Calu3 (cell line): ENCODE measurements around the gene PLEKHA6. TPM values are rescaled to one million over a fixed set of nuclear protein-coding genes. Genes with fewer than 3 reads are reported as not detected.

Experiments
- BruUV-seq: library from RNA; stranded (reverse); fragments of 400-500 nt; replicated peaks from 2 replicates; lab custom pipeline; 2021; lab: Mats Ljungman, UMichigan
- CTCF ChIA-PET: fragments of 300-600 bp; sonication (Branson Sonifier 250); formaldehyde crosslinking; loops from one replicate; lab custom pipeline; 2022; ENCODE audit warnings: antibody characterized with exemption; lab: Charles Lee
- DNase-seq: peaks from one replicate; pipeline ENCODE4 v3.0.0; 2022
- H3K27ac Mint-ChIP-seq: one replicate; pipeline ENCODE4 v1.8.0; 2022; ENCODE audit warnings: mixed read lengths; ENCODE audit not compliant: unreplicated experiment
- H3K27me3 Mint-ChIP-seq: one replicate; pipeline ENCODE4 v1.8.0; 2022; ENCODE audit warnings: mixed read lengths; ENCODE audit not compliant: unreplicated experiment
- H3K36me3 Mint-ChIP-seq: one replicate; pipeline ENCODE4 v1.8.0; 2022; ENCODE audit warnings: mild to moderate bottlenecking, moderate library complexity, mixed read lengths; ENCODE audit not compliant: insufficient read depth, unreplicated experiment
- H3K4me1 Mint-ChIP-seq: one replicate; pipeline ENCODE4 v1.8.0; 2022; ENCODE audit warnings: mild to moderate bottlenecking, low read depth, mixed read lengths; ENCODE audit not compliant: unreplicated experiment
- H3K4me3 Mint-ChIP-seq: one replicate; pipeline ENCODE4 v1.8.0; 2022; ENCODE audit warnings: mild to moderate bottlenecking, low read depth, moderate library complexity, mixed read lengths; ENCODE audit not compliant: unreplicated experiment
- H3K9me3 Mint-ChIP-seq: one replicate; pipeline ENCODE4 v1.8.0; 2022; ENCODE audit warnings: low read depth, mixed read lengths; ENCODE audit not compliant: unreplicated experiment
- intact Hi-C: fragments of 100-400 bp; cut with micrococcal nuclease; formaldehyde crosslinking; loops from one replicate; pipeline ENCODE4 v1.10.0; 2022; ENCODE audit not compliant: unreplicated experiment
- total RNA-seq: library from RNA; stranded (reverse); gene quantifications from 2 replicates; pipeline ENCODE4 v1.2.3, GENCODE V29; 2022
- TF ChIP-seq, protein P1 (sequence below): fragments of 200-600 bp; IDR thresholded peaks from one replicate; pipeline ENCODE4 v1.8.0; 2022; ENCODE audit warnings: antibody characterized with exemption; ENCODE audit not compliant: unreplicated experiment

The PLEKHA6 gene
- total RNA-seq, 1 experiment from 2014 or later = 101 TPM

DNA sequence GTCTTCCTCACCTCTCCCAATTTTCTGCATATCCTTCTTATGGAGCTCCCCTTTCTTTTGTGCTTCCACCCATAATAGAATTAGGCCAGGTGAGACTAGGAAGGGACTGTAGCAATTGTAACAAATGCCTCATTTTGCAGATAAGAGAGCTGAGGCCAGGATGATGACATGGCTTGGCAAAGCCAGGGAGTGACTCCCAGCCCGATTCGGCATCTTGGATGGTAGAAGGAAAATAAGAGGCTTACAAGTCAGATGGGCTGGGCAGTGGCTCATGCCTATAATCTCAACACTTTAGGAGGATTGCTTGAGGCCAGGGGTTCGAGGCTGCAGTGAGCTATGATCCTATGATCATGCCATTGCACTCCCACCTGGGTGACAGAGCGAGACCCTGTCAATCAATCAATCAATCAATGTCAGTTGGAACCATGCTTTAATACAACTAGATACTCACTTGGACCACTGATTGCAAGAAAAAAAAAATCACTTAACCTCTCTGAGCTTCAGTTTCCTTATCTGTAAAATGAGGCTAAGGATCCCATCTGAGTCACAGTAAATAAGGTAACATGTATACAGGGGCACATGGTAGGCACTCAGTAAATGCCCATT lies 51.6 kb downstream of the PLEKHA6 start:
- TF ChIP-seq, protein P1, sequence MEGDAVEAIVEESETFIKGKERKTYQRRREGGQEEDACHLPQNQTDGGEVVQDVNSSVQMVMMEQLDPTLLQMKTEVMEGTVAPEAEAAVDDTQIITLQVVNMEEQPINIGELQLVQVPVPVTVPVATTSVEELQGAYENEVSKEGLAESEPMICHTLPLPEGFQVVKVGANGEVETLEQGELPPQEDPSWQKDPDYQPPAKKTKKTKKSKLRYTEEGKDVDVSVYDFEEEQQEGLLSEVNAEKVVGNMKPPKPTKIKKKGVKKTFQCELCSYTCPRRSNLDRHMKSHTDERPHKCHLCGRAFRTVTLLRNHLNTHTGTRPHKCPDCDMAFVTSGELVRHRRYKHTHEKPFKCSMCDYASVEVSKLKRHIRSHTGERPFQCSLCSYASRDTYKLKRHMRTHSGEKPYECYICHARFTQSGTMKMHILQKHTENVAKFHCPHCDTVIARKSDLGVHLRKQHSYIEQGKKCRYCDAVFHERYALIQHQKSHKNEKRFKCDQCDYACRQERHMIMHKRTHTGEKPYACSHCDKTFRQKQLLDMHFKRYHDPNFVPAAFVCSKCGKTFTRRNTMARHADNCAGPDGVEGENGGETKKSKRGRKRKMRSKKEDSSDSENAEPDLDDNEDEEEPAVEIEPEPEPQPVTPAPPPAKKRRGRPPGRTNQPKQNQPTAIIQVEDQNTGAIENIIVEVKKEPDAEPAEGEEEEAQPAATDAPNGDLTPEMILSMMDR = no peak
- Mint-ChIP-seq H3K27ac (no peak overlapping the region), H3K36me3 (no peaks in the 10 kb centered on the region), H3K27me3 (no peaks in the 10 kb centered on the region), H3K4me1 (peaks cover 35% of the 10 kb centered on the region), H3K9me3 (no peaks in the 10 kb centered on the region), H3K4me3 (no peak overlapping the region)
- CTCF ChIA-PET = interaction anchor here (0.9 kb wide), 1 partner anchor 31 kb away, joined by 8 read pairs; no protein-coding TSS in a partner anchor
- intact Hi-C loops = no loop called here
- no peak for DNase-seq
- no TSS peak for BruUV-seq

DNA sequence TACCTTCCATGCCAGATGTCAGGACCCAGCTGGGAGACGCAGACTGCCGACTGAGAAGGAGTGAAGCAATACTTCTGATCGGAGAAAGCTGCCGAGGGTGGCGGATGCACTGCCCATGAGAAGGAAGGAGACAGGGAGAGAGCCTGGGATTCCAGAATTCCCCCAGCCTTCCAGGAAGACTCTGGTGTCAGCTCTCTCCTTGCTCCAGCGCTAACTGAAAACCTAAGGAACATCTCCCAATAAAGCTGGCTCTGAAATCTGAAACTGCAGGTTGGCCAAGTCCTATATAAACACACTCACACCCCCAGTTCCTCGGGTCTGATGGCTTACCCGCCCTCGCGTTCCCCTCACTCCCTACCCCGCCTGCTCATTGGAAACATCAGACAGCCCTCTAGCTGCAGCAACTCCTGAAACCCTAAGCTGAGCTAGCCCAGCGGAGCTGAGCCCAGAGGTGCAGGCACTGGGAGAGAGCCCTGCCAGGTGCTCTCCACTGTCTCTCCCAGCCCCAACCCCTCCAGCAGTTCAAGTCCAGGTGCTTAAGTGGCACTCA lies 52.3 kb downstream of the PLEKHA6 start:
- Mint-ChIP-seq H3K4me1 (peaks cover 38% of the 10 kb centered on the region), H3K27me3 (no peaks in the 10 kb centered on the region), H3K36me3 (no peaks in the 10 kb centered on the region), H3K27ac (no peak overlapping the region), H3K9me3 (no peaks in the 10 kb centered on the region), H3K4me3 (no peak overlapping the region)
- BruUV-seq = no TSS peak
- DNase-seq = no peak
- CTCF ChIA-PET = no interaction called here
- TF ChIP-seq, protein P1 = no peak
- intact Hi-C loops = no loop called here

DNA sequence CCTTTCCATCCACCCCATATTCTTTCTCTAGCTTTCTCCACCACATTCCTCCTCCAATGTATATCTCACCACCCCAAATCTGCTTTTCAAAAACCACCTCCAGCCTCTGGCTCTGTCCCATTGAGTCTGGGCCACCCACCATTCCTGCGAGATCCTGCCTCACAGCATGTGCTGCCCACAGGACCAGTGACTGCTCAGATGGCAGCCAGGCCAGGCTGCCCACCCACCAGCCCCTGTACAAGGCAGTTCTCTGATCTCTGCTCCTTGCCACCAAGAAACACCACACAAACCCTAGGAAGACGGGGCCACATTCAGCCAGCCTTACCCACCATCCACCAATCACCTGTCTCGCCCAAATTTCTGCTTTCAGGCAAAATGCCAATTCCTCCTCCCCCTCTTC lies 53.7 kb downstream of the PLEKHA6 start:
- TF ChIP-seq, protein P1 = no peak
- intact Hi-C loops = no loop called here
- CTCF ChIA-PET = interaction anchor here (0.9 kb wide), 1 partner anchor 9 kb away, joined by 3 read pairs; no protein-coding TSS in a partner anchor
- H3K36me3 Mint-ChIP-seq = peaks cover 8% of the 10 kb centered on the region
- BruUV-seq = no TSS peak
- H3K9me3 Mint-ChIP-seq = no peaks in the 10 kb centered on the region
- H3K27me3 Mint-ChIP-seq = no peaks in the 10 kb centered on the region
- no peak overlapping the region for H3K27ac Mint-ChIP-seq
- H3K4me1 Mint-ChIP-seq = peaks cover 46% of the 10 kb centered on the region
- DNase-seq = no peak
- H3K4me3 Mint-ChIP-seq = no peak overlapping the region

DNA sequence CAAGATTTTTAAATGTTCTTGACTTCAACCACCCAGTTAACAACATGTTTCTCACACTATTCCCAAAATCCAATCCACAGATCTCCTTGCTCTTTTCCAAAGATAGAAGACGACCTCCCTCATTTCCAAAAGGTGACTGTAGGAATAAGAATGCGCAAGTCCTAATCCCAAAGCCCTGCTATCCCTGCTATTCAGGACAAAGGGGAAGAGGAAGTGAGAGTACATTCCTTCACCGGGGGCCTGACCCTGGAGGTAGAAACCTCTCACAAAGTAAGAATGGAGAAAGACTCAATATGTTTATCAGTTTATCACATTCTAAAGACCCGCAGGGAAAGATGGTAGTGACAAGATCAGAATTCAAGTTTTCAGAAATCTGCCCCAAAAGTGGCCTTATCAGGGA lies 55.7 kb downstream of the PLEKHA6 start:
- DNase-seq = no peak
- CTCF ChIA-PET = no interaction called here
- no TSS peak for BruUV-seq
- H3K36me3 Mint-ChIP-seq = peaks cover 12% of the 10 kb centered on the region
- intact Hi-C loops = no loop called here
- H3K4me3 Mint-ChIP-seq = no peak overlapping the region
- no peaks in the 10 kb centered on the region for H3K27me3 Mint-ChIP-seq
- no peak overlapping the region for H3K27ac Mint-ChIP-seq
- H3K9me3 Mint-ChIP-seq = no peaks in the 10 kb centered on the region
- peaks cover 54% of the 10 kb centered on the region for H3K4me1 Mint-ChIP-seq
- TF ChIP-seq, protein P1 = no peak
